ENCODE data around the gene KAT6B.

The KAT6B gene

GRCh38 chr10:74831518-74832120 lies 5.2 kb downstream of the KAT6B start (continued):
- TF ChIP-seq PRDM4 (tag by site-specific recombination; IDR thresholded peaks at IDR 0.05) (peak; percentile 60; the same call in 1 of the 2 replicates), BCL11B (tag by site-specific recombination; IDR thresholded peaks at IDR 0.05; ENCODE audit: low read depth) (peak; percentile 51; the same call in 1 of the 2 replicates), ZFP3 (tag by site-specific recombination; IDR thresholded peaks at IDR 0.05; ENCODE audit: low read depth) (0 out of 2 replicates have a peak, but pooled peaks have one; percentile 14), ZNF843 (tag by site-specific recombination; IDR thresholded peaks at IDR 0.05) (peak; percentile 78), ZNF423 (tag by site-specific recombination; IDR thresholded peaks at IDR 0.05) (peak; percentile 59; the same call in 1 of the 2 replicates), ZNF518A (tag by site-specific recombination; conservative IDR thresholded peaks at IDR 0.05; ENCODE audit: low read depth) (no peak), TRIM28 (IDR thresholded peaks at IDR 0.05; ENCODE audit: borderline replicate concordance, low read length) (0 out of 2 replicates have a peak, but pooled peaks have one; percentile 14), SCRT1 (tag by site-specific recombination; IDR thresholded peaks at IDR 0.05; ENCODE audit: borderline replicate concordance) (peak; percentile 75; the same call in 1 of the 2 replicates), GFI1B (tag by site-specific recombination; IDR thresholded peaks at IDR 0.05) (0 out of 2 replicates have a peak, but pooled peaks have one; percentile 13), FEZF1 (tag by site-specific recombination; IDR thresholded peaks at IDR 0.05) (peak; percentile 92), ZSCAN18 (tag by site-specific recombination; IDR thresholded peaks at IDR 0.05) (no peak), SCRT2 (tag by site-specific recombination; IDR thresholded peaks at IDR 0.05) (peak; percentile 75), IKZF3 (tag by site-specific recombination; IDR thresholded peaks at IDR 0.05) (peak; percentile 62), ZNF324 (tag by site-specific recombination; IDR thresholded peaks at IDR 0.05) (no peak), PRDM6 (tag by site-specific recombination; IDR thresholded peaks at IDR 0.05) (peak; percentile 99)

- Histone ChIP-seq H3K9me3 (ENCODE audit: control insufficient read depth, insufficient read depth, low read depth, low read length) (no peaks in the 10 kb centered on the region), H3K4me1 (ENCODE audit: control insufficient read depth, insufficient read depth, low read length) (peaks cover 24% of the 10 kb centered on the region), H3K27ac (ENCODE audit: extremely low read depth, low read depth, low read length) (no peak overlapping the region), H3K36me3 (ENCODE audit: control insufficient read depth in 2 of 2, insufficient read depth in 1 of 2, low read length in 2 of 2) (no peaks in the 10 kb centered on the region), H3K4me3 (ENCODE audit: low read depth, low read length) (no peak overlapping the region)
- CTCF ChIA-PET = interaction anchor here (0.9 kb wide), 1 partner anchor 15 kb away, joined by 3 read pairs; no protein-coding TSS in a partner anchor
- POLR2A ChIA-PET = no interaction called here
- TF ChIP-seq ZNF658 (tag by site-specific recombination; IDR thresholded peaks at IDR 0.05) (no peak), ZNF146 (tag by site-specific recombination; IDR thresholded peaks at IDR 0.05) (peak; percentile 92), PATZ1 (tag by site-specific recombination; IDR thresholded peaks at IDR 0.05) (no peak), ZNF48 (tag by site-specific recombination; IDR thresholded peaks at IDR 0.05) (no peak), YY1 (tag by site-specific recombination; IDR thresholded peaks at IDR 0.05) (no peak), ZNF362 (tag by site-specific recombination; IDR thresholded peaks at IDR 0.05) (no peak), ZNF366 (tag by site-specific recombination; conservative IDR thresholded peaks at IDR 0.05) (no peak)
These were observed 9.6 kb downstream of the KAT6B start for GRCh38 chr10:74835963-74836362.

All from HEK293 (cell line).